H9 (cell line): ENCODE results near the gene TPM2. TPM values are rescaled to one million over a fixed set of nuclear protein-coding genes. Genes with fewer than 3 reads are reported as not detected.

Experiments
- DNase-seq: peaks from one replicate; pipeline ENCODE4 v3.0.0-alpha.2; 2017
- H2AFZ ChIP-seq: one replicate; pipeline ENCODE4 v1.6.1; 2013; ENCODE audit warnings: mild to moderate bottlenecking, low read length, control low read depth, moderate library complexity
- H2AK5ac ChIP-seq: 2 replicates; pipeline ENCODE4 v1.6.1; 2013; ENCODE audit warnings: low read length, control low read depth, mixed read lengths; ENCODE audit not compliant: insufficient read length
- H2BK120ac ChIP-seq: one replicate; pipeline ENCODE4 v1.6.1; 2013; ENCODE audit warnings: low read depth, mild to moderate bottlenecking, low read length, control low read depth, inconsistent platforms; ENCODE audit not compliant: poor library complexity, severe bottlenecking
- H2BK12ac ChIP-seq: 2 replicates; pipeline ENCODE4 v1.6.1; 2013; ENCODE audit warnings: low read length, control low read depth, mixed read lengths, low read depth; ENCODE audit not compliant: insufficient read length
- H2BK15ac ChIP-seq: 2 replicates; pipeline ENCODE4 v1.6.1; 2013; ENCODE audit warnings: low read depth, low read length, control low read depth
- H2BK20ac ChIP-seq: one replicate; pipeline ENCODE4 v1.6.1; 2013; ENCODE audit warnings: low read depth, mild to moderate bottlenecking, low read length, control low read depth, inconsistent platforms; ENCODE audit not compliant: poor library complexity, severe bottlenecking
- H2BK5ac ChIP-seq: 2 replicates; pipeline ENCODE4 v1.6.1; 2013; ENCODE audit warnings: low read length, control low read depth, mixed read lengths; ENCODE audit not compliant: insufficient read length
- H3K14ac ChIP-seq: 2 replicates; pipeline ENCODE4 v1.6.1; 2013; ENCODE audit warnings: low read length, control low read depth; ENCODE audit not compliant: insufficient read depth
- H3K18ac ChIP-seq: 2 replicates; pipeline ENCODE4 v1.6.1; 2013; ENCODE audit warnings: low read depth, mild to moderate bottlenecking, mixed read lengths, low read length, control low read depth; ENCODE audit not compliant: insufficient read length
- H3K23ac ChIP-seq: 2 replicates; pipeline ENCODE4 v1.6.1; 2013; ENCODE audit warnings: low read length, control low read depth, mixed read lengths, low read depth; ENCODE audit not compliant: insufficient read length
- H3K23me2 ChIP-seq: 2 replicates; pipeline ENCODE4 v1.6.1; 2013; ENCODE audit warnings: low read depth, mild to moderate bottlenecking, mixed read lengths, low read length, control low read depth; ENCODE audit not compliant: insufficient read length, poor library complexity, severe bottlenecking
- H3K27ac ChIP-seq: 2 replicates; pipeline ENCODE4 v1.5.1; 2013; ENCODE audit warnings: low read length, control low read depth, mixed read lengths, low read depth; ENCODE audit not compliant: insufficient read length
- H3K27me3 ChIP-seq: 2 replicates; pipeline ENCODE4 v1.6.1; 2013; ENCODE audit warnings: low read length, control low read depth, inconsistent platforms; ENCODE audit not compliant: insufficient read depth
- H3K4ac ChIP-seq: 2 replicates; pipeline ENCODE4 v1.6.1; 2013; ENCODE audit warnings: low read depth, mild to moderate bottlenecking, control low read depth, inconsistent platforms, low read length, moderate library complexity
- H3K4me1 ChIP-seq: 2 replicates; pipeline ENCODE4 v1.6.1; 2013; ENCODE audit warnings: low read length, control low read depth, inconsistent platforms; ENCODE audit not compliant: insufficient read depth
- H3K4me2 ChIP-seq: 2 replicates; pipeline ENCODE4 v1.6.1; 2013; ENCODE audit warnings: low read length, control low read depth, mixed read lengths; ENCODE audit not compliant: insufficient read length, insufficient read depth
- H3K56ac ChIP-seq: 2 replicates; pipeline ENCODE4 v1.6.1; 2013; ENCODE audit warnings: low read depth, mild to moderate bottlenecking, mixed read lengths, low read length, control low read depth; ENCODE audit not compliant: insufficient read length
- H3K79me1 ChIP-seq: 2 replicates; pipeline ENCODE4 v1.6.1; 2013; ENCODE audit warnings: low read depth, mild to moderate bottlenecking, moderate library complexity, low read length, control low read depth, inconsistent platforms; ENCODE audit not compliant: insufficient read depth, poor library complexity, severe bottlenecking
- H3K79me2 ChIP-seq: 2 replicates; pipeline ENCODE4 v1.6.1; 2013; ENCODE audit warnings: low read length, control low read depth, inconsistent platforms; ENCODE audit not compliant: insufficient read depth
- H3K9ac ChIP-seq: 2 replicates; pipeline ENCODE4 v1.6.1; 2013; ENCODE audit warnings: low read length, control low read depth, mixed read lengths; ENCODE audit not compliant: insufficient read length; ENCODE audit errors: extremely low read depth
- H3K9me3 ChIP-seq: one replicate; pipeline ENCODE4 v1.6.1; 2013; ENCODE audit warnings: low read depth, low read length, inconsistent platforms; ENCODE audit not compliant: control insufficient read depth
- H3T11ph ChIP-seq: one replicate; pipeline ENCODE4 v1.6.1; 2013; ENCODE audit warnings: mild to moderate bottlenecking, low read length, control low read depth, inconsistent platforms
- H4K20me1 ChIP-seq: one replicate; pipeline ENCODE4 v1.6.1; 2013; ENCODE audit not compliant: control insufficient read depth, insufficient read length, insufficient read depth
- H4K5ac ChIP-seq: 2 replicates; pipeline ENCODE4 v1.6.1; 2013; ENCODE audit warnings: low read depth, mild to moderate bottlenecking, mixed read lengths, low read length, control low read depth; ENCODE audit not compliant: insufficient read length
- H4K8ac ChIP-seq: replicated peaks from 2 replicates; pipeline ENCODE4 v1.6.1; 2013; ENCODE audit warnings: low read length, control low read depth, mixed read lengths, low read depth; ENCODE audit not compliant: insufficient read length
- H4K91ac ChIP-seq: 2 replicates; pipeline ENCODE4 v1.6.1; 2013; ENCODE audit warnings: low read depth, mild to moderate bottlenecking, moderate library complexity, mixed read lengths, low read length, control low read depth; ENCODE audit not compliant: insufficient read length
- H3K27ac Mint-ChIP-seq, 3 experiments: 2 replicates in 2 of 3; 3 replicates in 1 of 3; pipeline ENCODE4 v1.8.0; 2020 to 2021; ENCODE audit warnings: mixed read lengths in 3 of 3, mild to moderate bottlenecking in 1 of 3, moderate library complexity in 1 of 3
- H3K27me3 Mint-ChIP-seq: 2 replicates; pipeline ENCODE4 v1.8.0; 2021; ENCODE audit warnings: low read depth, mild to moderate bottlenecking, moderate library complexity, mixed read lengths
- H3K36me3 Mint-ChIP-seq, 3 experiments: 2 replicates in 2 of 3; 3 replicates in 1 of 3; pipeline ENCODE4 v1.8.0; 2020 to 2021; ENCODE audit warnings: low read depth in 3 of 3, mixed read lengths in 3 of 3; ENCODE audit not compliant: insufficient read depth in 1 of 3
- H3K4me1 Mint-ChIP-seq, 2 experiments: 2 replicates each; pipeline ENCODE4 v1.8.0; 2020; ENCODE audit warnings: mixed read lengths in 2 of 2
- H3K4me3 Mint-ChIP-seq, 2 experiments: 2 replicates in 1 of 2; 3 replicates in 1 of 2; pipeline ENCODE4 v1.8.0; 2020 to 2021; ENCODE audit warnings: mild to moderate bottlenecking in 2 of 2, mixed read lengths in 2 of 2, moderate library complexity in 1 of 2
- H3K9me3 Mint-ChIP-seq, 2 experiments: 2 replicates in 1 of 2; 3 replicates in 1 of 2; pipeline ENCODE4 v1.8.0; 2020; ENCODE audit warnings: mild to moderate bottlenecking in 2 of 2, mixed read lengths in 2 of 2, moderate library complexity in 1 of 2
- total RNA-seq: library from RNA; stranded (reverse); gene quantifications from 2 replicates; pipeline ENCODE4 v1.2.1, GENCODE V29; 2021
- TF ChIP-seq, protein P1 (sequence below): fragments of 200-600 bp; sonication (generic); conservative IDR thresholded peaks from 3 replicates; pipeline ENCODE4 v1.8.0; 2021; ENCODE audit warnings: antibody characterized with exemption, mild to moderate bottlenecking

Gene TPM2
- total RNA-seq, 1 experiment from 2014 or later: 225 TPM

DNA sequence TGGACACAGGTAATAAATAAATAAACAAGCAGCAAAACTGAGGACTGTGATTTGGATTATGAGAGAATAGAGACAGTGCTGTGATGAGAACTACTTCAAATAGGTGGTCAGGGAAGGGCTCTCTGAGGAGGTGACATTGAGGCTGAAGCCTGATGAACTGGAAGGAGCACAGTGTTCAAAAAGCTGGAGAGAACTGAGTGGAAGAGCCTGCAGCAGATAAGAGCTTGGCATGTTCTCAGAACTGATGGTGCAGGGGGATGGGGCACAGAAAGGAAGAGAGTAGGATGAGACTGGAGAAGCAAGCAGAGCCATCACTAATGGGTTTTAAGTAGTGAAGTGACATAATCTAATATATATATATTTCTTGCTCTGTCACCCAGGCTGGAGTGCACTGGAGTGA lies 11.2 kb upstream of the TPM2 start:
- no peaks in the 10 kb centered on the region for H3K9me3 ChIP-seq
- no peak overlapping the region for H3K14ac ChIP-seq
- H4K91ac ChIP-seq: no peak overlapping the region
- H3K9ac ChIP-seq: no peak overlapping the region
- H2BK20ac ChIP-seq: no peak overlapping the region
- H3K79me2 ChIP-seq: no peaks in the 10 kb centered on the region
- Mint-ChIP-seq H3K9me3 (no peaks in the 10 kb centered on the region), H3K27me3 (no peaks in the 10 kb centered on the region), H3K36me3 (peaks cover 2 to 30% (median 22%) of the 10 kb centered on the region in 3 experiments), H3K4me1 (no peaks in the 10 kb centered on the region; a peak in 1 of 4 replicates), H3K4me3 (no peak overlapping the region), H3K27ac (no peak overlapping the region)
- no peak overlapping the region for H2BK5ac ChIP-seq
- H2BK12ac ChIP-seq: no peak overlapping the region
- no peak overlapping the region for H4K8ac ChIP-seq
- H3K4me2 ChIP-seq: no peak overlapping the region
- no peaks in the 10 kb centered on the region for H3K23me2 ChIP-seq
- no peaks in the 10 kb centered on the region for H3K4me1 ChIP-seq
- H3T11ph ChIP-seq: no peak overlapping the region
- H3K27me3 ChIP-seq: no peaks in the 10 kb centered on the region
- H4K20me1 ChIP-seq: no peaks in the 10 kb centered on the region
- no peak overlapping the region for H4K5ac ChIP-seq
- no peak overlapping the region for H3K56ac ChIP-seq
- no peak for DNase-seq
- H2AFZ ChIP-seq: no peak overlapping the region
- H2BK120ac ChIP-seq: no peak overlapping the region
- H3K27ac ChIP-seq: no peak overlapping the region
- no peak overlapping the region for H3K23ac ChIP-seq
- H3K4ac ChIP-seq: no peak overlapping the region
- no peak overlapping the region for H2AK5ac ChIP-seq
- no peak overlapping the region for H3K18ac ChIP-seq
- TF ChIP-seq, protein P1, sequence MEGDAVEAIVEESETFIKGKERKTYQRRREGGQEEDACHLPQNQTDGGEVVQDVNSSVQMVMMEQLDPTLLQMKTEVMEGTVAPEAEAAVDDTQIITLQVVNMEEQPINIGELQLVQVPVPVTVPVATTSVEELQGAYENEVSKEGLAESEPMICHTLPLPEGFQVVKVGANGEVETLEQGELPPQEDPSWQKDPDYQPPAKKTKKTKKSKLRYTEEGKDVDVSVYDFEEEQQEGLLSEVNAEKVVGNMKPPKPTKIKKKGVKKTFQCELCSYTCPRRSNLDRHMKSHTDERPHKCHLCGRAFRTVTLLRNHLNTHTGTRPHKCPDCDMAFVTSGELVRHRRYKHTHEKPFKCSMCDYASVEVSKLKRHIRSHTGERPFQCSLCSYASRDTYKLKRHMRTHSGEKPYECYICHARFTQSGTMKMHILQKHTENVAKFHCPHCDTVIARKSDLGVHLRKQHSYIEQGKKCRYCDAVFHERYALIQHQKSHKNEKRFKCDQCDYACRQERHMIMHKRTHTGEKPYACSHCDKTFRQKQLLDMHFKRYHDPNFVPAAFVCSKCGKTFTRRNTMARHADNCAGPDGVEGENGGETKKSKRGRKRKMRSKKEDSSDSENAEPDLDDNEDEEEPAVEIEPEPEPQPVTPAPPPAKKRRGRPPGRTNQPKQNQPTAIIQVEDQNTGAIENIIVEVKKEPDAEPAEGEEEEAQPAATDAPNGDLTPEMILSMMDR: no peak
- H2BK15ac ChIP-seq: no peak overlapping the region
- no peaks in the 10 kb centered on the region for H3K79me1 ChIP-seq
